SK-N-SH (cell line): Measurements from ENCODE around the gene POU2F3. TPM values are rescaled to one million over a fixed set of nuclear protein-coding genes. Genes with fewer than 3 reads are reported as not detected.

Experiments used
- CTCF ChIA-PET: fragments of 300-600, 350-600 bp; formaldehyde crosslinking; extraction: SDS; loops from one replicate; lab custom pipeline; 2021; lab: Yijun Ruan, JAX
- POLR2A ChIA-PET: fragments of 350-600 bp; sonication (Branson Sonifier 250); formaldehyde crosslinking; extraction: SDS; loops from one replicate; lab custom pipeline; 2020; ENCODE audit warnings: antibody characterized with exemption, inconsistent platforms; lab: Yijun Ruan, JAX
- DNase-seq: peaks from one replicate; pipeline ENCODE4 v3.0.0; 2012
- H2AFZ ChIP-seq: fragments of 200-600 bp; sonication (generic); 2 replicates; pipeline ENCODE4 v1.8.1; 2016; ENCODE audit warnings: antibody characterized with exemption, mild to moderate bottlenecking, low read depth
- H3F3A ChIP-seq: fragments of 200-600 bp; sonication (generic); replicated peaks from 2 replicates; pipeline ENCODE3; 2016; ENCODE audit warnings: antibody characterized with exemption, mild to moderate bottlenecking; ENCODE audit not compliant: insufficient read depth
- H3K27ac ChIP-seq, 2 experiments: fragments of 200-500 bp in 1 of 2; fragments of 200-600 bp in 1 of 2; sonication (Bioruptor generic) in 1 of 2; sonication (generic), shearing (Covaris generic) in 1 of 2; 2 replicates each; pipeline versions ENCODE4 v1.5.1 to v1.6.1; 2014 to 2016; ENCODE audit warnings: low read depth in 2 of 2, inconsistent platforms in 1 of 2, low read length in 1 of 2, mild to moderate bottlenecking in 1 of 2, mixed read lengths in 1 of 2
- H3K27me3 ChIP-seq: fragments of 200-600 bp; sonication (generic), shearing (Covaris generic); 2 replicates; pipeline ENCODE4 v1.6.1; 2016; ENCODE audit warnings: mixed run types; ENCODE audit not compliant: insufficient read depth
- H3K36me3 ChIP-seq, 2 experiments: fragments of 200-500 bp in 1 of 2; fragments of 200-600 bp in 1 of 2; sonication (Bioruptor generic) in 1 of 2; sonication (generic) in 1 of 2; replicated peaks in 1 of 2; 2 replicates each; pipeline versions ENCODE3 to v1.5.1; 2014 to 2016; ENCODE audit warnings: low read length in 1 of 2, mild to moderate bottlenecking in 1 of 2; ENCODE audit not compliant: insufficient read depth in 2 of 2, control insufficient read depth in 1 of 2
- H3K4me1 ChIP-seq, 2 experiments: fragments of 200-500 bp in 1 of 2; fragments of 200-600 bp in 1 of 2; sonication (Bioruptor generic) in 1 of 2; sonication (generic), shearing (Covaris generic) in 1 of 2; 2 replicates each; pipeline versions ENCODE4 v1.5.1 to v1.6.1; 2014 to 2016; ENCODE audit warnings: low read depth in 1 of 2, low read length in 1 of 2, mixed run types in 1 of 2; ENCODE audit not compliant: insufficient read depth in 2 of 2, control insufficient read depth in 1 of 2
- H3K4me2 ChIP-seq: fragments of 200-600 bp; sonication (generic), shearing (Covaris generic); 2 replicates; pipeline ENCODE4 v1.6.1; 2017; ENCODE audit warnings: mixed run types
- H3K4me3 ChIP-seq, 2 experiments: fragments of 200-500 bp in 1 of 2; fragments of 200-600 bp in 1 of 2; sonication (Bioruptor generic) in 1 of 2; sonication (generic), shearing (Covaris generic) in 1 of 2; 2 replicates each; pipeline versions ENCODE4 v1.5.1 to v1.8.1; 2014 to 2016; ENCODE audit warnings: low read depth in 2 of 2, inconsistent platforms in 1 of 2, low read length in 1 of 2, mild to moderate bottlenecking in 1 of 2, mixed read lengths in 1 of 2, moderate library complexity in 1 of 2
- H3K79me2 ChIP-seq: fragments of 200-600 bp; sonication (generic); 2 replicates; pipeline ENCODE4 v1.8.1; 2017; ENCODE audit warnings: mild to moderate bottlenecking; ENCODE audit not compliant: insufficient read depth
- H3K9ac ChIP-seq: fragments of 200-600 bp; sonication (generic); 2 replicates; pipeline ENCODE4 v1.6.1; 2017; ENCODE audit warnings: mixed run types
- H3K9me2 ChIP-seq: fragments of 200-600 bp; sonication (generic); 2 replicates; pipeline ENCODE4 v1.6.1; 2017; ENCODE audit warnings: mixed run types
- H3K9me3 ChIP-seq: fragments of 200-600 bp; sonication (generic); 2 replicates; pipeline ENCODE4 v1.6.1; 2017; ENCODE audit warnings: mixed run types, mild to moderate bottlenecking, moderate library complexity
- H4K20me1 ChIP-seq: fragments of 200-600 bp; sonication (generic); 2 replicates; pipeline ENCODE4 v1.6.1; 2017; ENCODE audit warnings: mild to moderate bottlenecking, mixed run types; ENCODE audit not compliant: insufficient read depth
- CTCF ChIP-seq: fragments of 200-600 bp; sonication (generic); IDR thresholded peaks from 2 replicates; pipeline ENCODE4 v1.6.1; 2017; ENCODE audit warnings: antibody characterized with exemption, mild to moderate bottlenecking, moderate library complexity
- ELF1 ChIP-seq: IDR thresholded peaks from 2 replicates; pipeline ENCODE4 v1.4.0; 2012
- EP300 ChIP-seq, 2 experiments: IDR thresholded peaks; 2 replicates each; pipeline versions ENCODE4 v1.4.0 to v1.6.1; 2012; ENCODE audit warnings: borderline replicate concordance in 1 of 2, low read depth in 1 of 2, low read length in 1 of 2
- FOSL2 ChIP-seq: IDR thresholded peaks from 2 replicates; pipeline ENCODE4 v1.4.0; 2012; ENCODE audit warnings: low read depth, mild to moderate bottlenecking, moderate library complexity, borderline replicate concordance
- FOXJ3 ChIP-seq: sonication (generic); formaldehyde crosslinking; IDR thresholded peaks from 2 replicates; pipeline ENCODE4 v1.5.1; 2020; ENCODE audit warnings: mild to moderate bottlenecking, missing genetic modification reagents
- FOXM1 ChIP-seq: IDR thresholded peaks from 2 replicates; pipeline ENCODE4 v1.4.0; 2012; ENCODE audit warnings: low read depth, mild to moderate bottlenecking
- GATA2 ChIP-seq: sonication (generic); formaldehyde crosslinking; IDR thresholded peaks from 2 replicates; pipeline ENCODE4 v1.5.0; 2020; ENCODE audit warnings: mild to moderate bottlenecking, missing genetic modification reagents
- MXI1 ChIP-seq: IDR thresholded peaks from 2 replicates; pipeline ENCODE4 v1.6.1; 2012; ENCODE audit warnings: mild to moderate bottlenecking, low read depth, low read length, improper control_type of control experiment
- NRF1 ChIP-seq: IDR thresholded peaks from 2 replicates; pipeline ENCODE4 v1.6.1; 2012; ENCODE audit warnings: low read depth, mild to moderate bottlenecking, low read length
- PBX3 ChIP-seq: IDR thresholded peaks from 2 replicates; pipeline ENCODE4; 2012
- RAD21 ChIP-seq: IDR thresholded peaks from 2 replicates; pipeline ENCODE4 v1.6.1; 2012; ENCODE audit warnings: mild to moderate bottlenecking, low read length
- RXRA ChIP-seq: IDR thresholded peaks from 2 replicates; pipeline ENCODE4 v1.4.0; 2012; ENCODE audit warnings: low read depth, mild to moderate bottlenecking, borderline replicate concordance
- TAF1 ChIP-seq: IDR thresholded peaks from 2 replicates; pipeline ENCODE4 v1.6.1; 2012; ENCODE audit warnings: low read depth, mild to moderate bottlenecking, low read length, moderate library complexity, borderline replicate concordance
- TEAD4 ChIP-seq: IDR thresholded peaks from 2 replicates; pipeline ENCODE4 v1.4.0; 2012; ENCODE audit warnings: mild to moderate bottlenecking, borderline replicate concordance; ENCODE audit not compliant: insufficient read depth
- USF1 ChIP-seq: IDR thresholded peaks from 2 replicates; pipeline ENCODE4 v1.4.0; 2012; ENCODE audit warnings: low read depth, borderline replicate concordance
- ZBTB33 ChIP-seq: IDR thresholded peaks from 2 replicates; pipeline ENCODE4 v1.4.0; 2012; ENCODE audit warnings: low read depth, borderline replicate concordance
- WGBS: methylation state at CpG from one replicate; pipeline ENCODE4 v1.1.6; 2017; ENCODE audit warnings: low lambda C conversion rate; 5-methylcytosine and 5-hydroxymethylcytosine counted together
- polyA plus RNA-seq, 3 experiments: library from polyadenylated mRNA; depleted of rRNA; stranded (reverse); fragments of >200 nt; gene quantifications; 2 replicates each; pipeline ENCODE4 v1.2.3, GENCODE V29; 2012

Gene POU2F3
- polyA plus RNA-seq, 1 of the 3 experiments (the other 2 are of a cell fraction) = 0.02 TPM

GRCh38 chr11:120317689-120318480 is 77.9 kb downstream of the POU2F3 start:
- Histone ChIP-seq H3K9me3 (no peaks in the 10 kb centered on the region), H3F3A (no peaks in the 10 kb centered on the region), H3K36me3 (no peaks in the 10 kb centered on the region), H4K20me1 (no peaks in the 10 kb centered on the region), H3K9ac (no peak overlapping the region), H3K9me2 (no peaks in the 10 kb centered on the region), H3K4me2 (no peak overlapping the region), H3K27ac (no peak overlapping the region), H3K27me3 (no peaks in the 10 kb centered on the region), H3K4me1 (no peaks in the 10 kb centered on the region; a peak in 1 of 4 replicates), H2AFZ (no peak overlapping the region), H3K4me3 (no peak overlapping the region), H3K79me2 (no peaks in the 10 kb centered on the region)
- no peak for DNase-seq
- POLR2A ChIA-PET = no interaction called here
- TF ChIP-seq PBX3 = no peak
- TF ChIP-seq FOXM1 = no peak
- TF ChIP-seq MXI1 = no peak
- no peak for TF ChIP-seq RXRA
- no peak for TF ChIP-seq FOSL2
- no peak for TF ChIP-seq USF1
- TF ChIP-seq GATA2 (CRISPR knock-in tag) = no peak
- TF ChIP-seq NRF1 = no peak
- TF ChIP-seq TEAD4 = no peak
- CTCF ChIA-PET = interaction anchor here (1.3 to 2.5 kb wide), 7 partner anchors 10 to 148 kb away, joined by 4 to 16 read pairs (median 7); no protein-coding TSS in a partner anchor
- WGBS = 81% methylated on average over 10 of the region's 10 CpGs

GRCh38 chr11:120318906-120319305 is 79.0 kb downstream of the POU2F3 start:
- Histone ChIP-seq H3K4me2 (no peak overlapping the region), H3K27ac (no peak overlapping the region), H3K79me2 (no peaks in the 10 kb centered on the region), H3K9me2 (no peaks in the 10 kb centered on the region), H3K9me3 (no peaks in the 10 kb centered on the region), H4K20me1 (no peaks in the 10 kb centered on the region), H3K36me3 (no peaks in the 10 kb centered on the region), H3F3A (no peaks in the 10 kb centered on the region), H2AFZ (no peak overlapping the region), H3K4me1 (no peaks in the 10 kb centered on the region; a peak in 1 of 4 replicates), H3K27me3 (no peaks in the 10 kb centered on the region), H3K4me3 (no peak overlapping the region), H3K9ac (no peak overlapping the region)
- TF ChIP-seq ELF1 (no peak), FOXJ3 (no peak), TAF1 (no peak), NRF1 (no peak), ZBTB33 (no peak), FOXM1 (no peak), USF1 (no peak), PBX3 (no peak), RXRA (no peak), EP300 (IDR thresholded peaks at IDR 0.05; ENCODE audit: borderline replicate concordance in 1 of 2, low read depth in 1 of 2, low read length in 1 of 2) (no peak), CTCF (no peak), RAD21 (no peak), GATA2 (CRISPR knock-in tag) (no peak)
- DNase-seq = no peak
- ChIA-PET CTCF (interaction anchor here (1.7 to 2.5 kb wide), 5 partner anchors 16 to 89 kb away, joined by 6 to 16 read pairs (median 8); no protein-coding TSS in a partner anchor), POLR2A (no interaction called here)
- 73% methylated on average over 4 of the region's 4 CpGs for WGBS
